AML-193 (cell line): Measurements from ENCODE around the gene FLVCR1.
A peak's percentile ranks its signal among the peaks of the same experiment; 100 is the strongest.

Experiments
- DNase-seq, 2 experiments: peaks; one replicate each; lab custom pipeline; 2025; lab: John Stamatoyannopoulos, UW

The FLVCR1 gene

DNA sequence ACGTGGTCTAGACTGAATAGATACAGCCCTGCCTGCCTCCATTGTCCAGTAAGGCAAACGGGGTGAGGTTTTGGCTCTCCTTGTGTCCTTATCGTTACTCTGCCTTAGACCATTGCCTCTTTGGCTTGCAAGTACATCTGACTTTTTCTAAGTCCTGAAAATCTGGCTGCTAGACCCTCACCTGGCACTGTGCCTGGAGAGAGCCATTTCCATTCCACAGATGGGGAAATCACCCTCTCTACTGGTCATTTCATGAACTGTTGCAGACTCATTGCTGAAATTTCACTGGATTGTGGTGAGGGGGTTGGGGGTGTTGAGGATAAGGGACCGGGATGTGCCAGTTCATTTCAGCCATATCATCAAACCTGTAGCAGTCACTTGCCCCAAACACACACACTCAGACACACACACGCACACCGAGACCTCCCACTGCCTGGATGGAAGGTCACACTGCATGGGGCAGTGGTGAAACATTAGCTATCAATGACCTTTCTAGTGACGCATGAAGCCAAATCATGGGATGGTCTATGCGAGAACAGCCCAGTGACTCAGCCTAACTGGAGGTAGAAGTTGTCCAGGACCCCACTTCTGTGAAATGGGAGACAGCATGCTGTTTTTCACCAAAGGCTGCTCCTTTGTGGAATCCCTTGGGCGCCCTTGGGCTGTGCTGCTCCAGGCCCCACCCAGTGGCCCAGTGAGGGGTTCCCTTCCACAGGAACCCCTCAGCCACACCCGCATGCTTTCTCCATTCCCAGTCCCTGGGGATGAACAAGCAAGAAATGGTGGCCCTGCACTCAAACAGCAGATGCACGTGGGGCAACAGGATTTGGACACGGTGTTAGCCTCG is 57.4 kb downstream of the FLVCR1 start:
- DNase-seq: peak in 1 of 2 experiments; percentile 11

DNA sequence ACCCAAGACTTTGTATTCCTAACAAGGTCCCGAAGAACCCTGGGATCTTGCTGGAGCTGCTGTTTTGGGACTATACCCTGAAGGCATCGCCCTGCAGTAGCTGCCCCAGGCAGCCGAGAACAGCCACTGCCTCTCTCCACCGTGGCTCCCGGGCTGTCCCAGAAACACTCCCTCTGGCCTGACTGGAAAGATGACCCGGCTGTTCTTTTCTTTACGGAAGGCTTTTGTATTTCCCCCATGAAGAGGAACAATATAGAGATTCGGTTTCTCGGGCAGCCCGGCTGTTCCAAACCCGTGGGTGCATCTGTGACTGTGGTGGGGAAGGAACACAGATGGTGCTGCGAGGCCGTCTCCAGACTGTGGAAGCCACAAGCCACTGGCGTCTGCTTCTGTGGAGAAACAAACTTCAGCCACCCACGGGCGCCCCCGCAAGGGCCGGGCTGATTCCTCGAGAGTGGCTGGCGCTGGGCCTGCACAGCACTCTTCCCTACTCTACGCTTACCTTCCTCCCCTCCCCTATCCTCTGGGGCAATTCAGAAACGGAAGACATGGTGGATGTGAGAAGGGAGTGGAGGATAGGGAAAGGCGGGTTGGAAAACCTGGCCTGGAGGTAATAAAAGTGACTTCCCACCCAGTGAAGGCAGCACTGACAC is 58.5 kb downstream of the FLVCR1 start:
- no peak for DNase-seq

DNA sequence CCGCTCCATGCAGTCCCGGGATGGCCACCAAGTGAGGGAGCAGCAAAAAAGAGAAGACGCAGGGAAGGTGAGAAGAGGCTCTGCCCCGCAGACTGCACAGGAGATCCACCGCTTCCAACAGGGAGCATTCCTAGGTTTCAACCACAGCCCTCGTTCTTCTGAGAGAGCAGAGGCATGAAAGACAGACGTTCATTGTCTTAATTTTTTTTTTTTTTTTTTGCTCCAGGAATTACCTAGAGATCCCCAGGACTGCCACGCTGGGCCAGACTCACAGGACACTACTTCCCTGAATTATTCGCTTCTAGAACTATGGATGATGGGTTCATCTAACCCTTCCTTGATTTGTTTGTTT is 59.0 kb downstream of the FLVCR1 start:
- no peak for DNase-seq

DNA sequence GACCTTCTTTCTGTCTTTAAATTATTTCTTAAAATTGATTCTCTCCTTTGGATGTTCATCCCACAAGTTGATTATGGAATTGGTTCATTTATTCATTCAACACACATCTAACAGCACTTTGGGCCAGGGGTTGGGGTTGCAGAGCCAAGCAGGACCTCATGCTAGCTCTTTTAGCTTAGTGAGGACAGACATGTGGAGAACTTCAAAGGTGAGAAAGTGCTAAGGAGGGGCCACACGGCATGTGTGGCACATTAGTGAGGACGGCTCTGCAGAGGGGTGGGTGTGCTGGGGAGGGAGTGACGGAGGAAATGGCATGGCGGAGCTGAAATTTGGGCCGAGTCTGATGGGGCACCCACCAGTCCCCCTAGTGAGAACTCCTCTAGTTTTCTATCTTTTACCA is 59.8 kb downstream of the FLVCR1 start:
- DNase-seq: no peak

DNA sequence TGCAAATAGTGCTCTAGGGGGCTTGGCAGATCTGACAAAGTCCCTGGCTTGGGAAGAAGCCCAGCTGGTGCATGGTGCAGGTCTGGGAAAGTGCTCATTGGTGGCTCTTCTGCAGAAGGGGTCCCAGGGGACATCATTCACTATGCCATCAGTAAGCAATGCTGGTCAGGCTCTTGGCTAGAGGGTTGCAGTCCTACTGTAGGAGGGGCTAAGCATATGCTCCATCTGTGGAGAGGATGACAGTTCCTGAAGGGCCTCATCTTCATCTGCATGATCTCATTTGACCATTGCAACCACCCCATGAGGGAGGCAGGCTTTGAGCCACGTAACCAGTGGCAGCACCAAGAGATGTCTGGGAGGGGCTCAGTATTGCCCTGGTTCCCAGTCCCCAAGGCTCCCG is 60.7 kb downstream of the FLVCR1 start:
- no peak for DNase-seq

DNA sequence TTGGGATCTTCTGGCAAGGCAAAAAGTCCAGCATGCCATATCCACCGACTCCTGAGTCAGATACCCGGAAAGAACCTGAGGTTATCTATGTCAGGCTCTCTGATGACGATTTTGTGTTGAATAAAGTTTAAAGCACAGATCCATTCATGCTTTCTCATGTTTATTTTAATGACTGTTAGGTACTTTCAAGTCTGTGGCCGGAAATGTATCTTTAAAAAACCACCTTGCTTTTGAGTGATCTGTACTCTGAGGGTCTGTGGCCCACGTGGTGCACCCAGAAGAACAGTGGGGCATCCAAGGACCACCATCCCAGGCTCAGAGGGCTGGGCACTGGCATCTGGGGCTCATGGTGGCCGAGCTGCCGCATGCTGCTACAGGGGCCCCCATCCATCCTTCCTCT is 62.2 kb downstream of the FLVCR1 start:
- DNase-seq: no peak

DNA sequence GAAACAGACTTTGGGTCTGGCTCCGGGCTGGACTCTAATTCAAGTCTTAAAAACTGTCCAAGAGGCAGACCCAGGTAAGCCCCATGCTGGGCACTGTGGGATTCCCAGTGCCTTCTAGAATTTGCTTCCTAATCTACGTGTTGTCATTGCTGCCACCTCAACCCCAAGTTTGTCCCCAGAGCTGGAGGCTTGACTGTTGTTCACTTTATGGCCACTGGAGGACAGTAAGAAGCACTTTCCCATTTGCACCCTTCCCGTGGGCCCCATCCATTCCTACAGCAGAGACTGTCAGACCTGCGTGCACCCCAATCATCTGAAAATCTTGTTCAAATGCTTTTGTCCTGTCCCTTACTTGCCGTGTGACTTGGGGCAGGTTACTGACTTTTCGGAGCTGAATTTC is 62.8 kb downstream of the FLVCR1 start:
- DNase-seq: peak in 1 of 2 experiments; percentile 12

DNA sequence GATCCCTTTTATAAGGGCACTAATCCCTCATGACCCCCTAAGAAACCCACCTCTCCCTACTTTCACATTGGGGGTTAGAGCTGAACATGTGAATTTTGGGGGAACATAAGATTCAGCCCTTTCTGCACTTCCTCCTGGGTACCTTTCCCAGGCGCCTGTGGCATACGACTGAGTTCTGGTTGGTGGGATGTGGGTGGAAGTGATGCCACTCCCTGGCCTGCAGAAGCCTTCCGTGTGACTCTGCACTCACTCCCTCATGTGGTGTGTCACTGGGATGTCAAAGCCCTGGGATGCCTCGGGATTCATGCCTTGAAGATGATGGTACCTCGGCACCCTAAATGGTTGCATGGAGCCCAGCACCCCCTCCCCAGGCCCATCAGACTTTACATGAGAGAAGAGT is 63.9 kb downstream of the FLVCR1 start:
- DNase-seq: no peak

DNA sequence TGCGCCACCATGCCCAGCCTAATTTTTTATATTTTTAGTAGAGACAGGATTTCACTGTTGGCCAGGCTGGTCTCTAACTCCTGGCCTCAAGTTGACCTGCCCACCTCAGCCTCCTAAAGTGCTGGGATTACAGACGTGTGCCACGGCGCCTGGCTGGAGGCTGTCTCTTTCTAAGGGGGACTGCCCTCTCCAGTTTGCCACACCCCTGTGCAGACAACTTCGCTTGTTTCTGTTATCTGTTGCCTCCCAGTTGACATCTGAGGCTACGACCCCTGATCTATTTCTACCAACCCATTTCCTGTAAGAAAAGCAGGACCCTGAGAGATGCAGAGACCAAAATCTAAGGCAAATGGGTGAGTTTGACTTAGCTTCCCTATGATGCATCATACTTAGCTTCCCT is 68.3 kb downstream of the FLVCR1 start:
- DNase-seq: no peak

DNA sequence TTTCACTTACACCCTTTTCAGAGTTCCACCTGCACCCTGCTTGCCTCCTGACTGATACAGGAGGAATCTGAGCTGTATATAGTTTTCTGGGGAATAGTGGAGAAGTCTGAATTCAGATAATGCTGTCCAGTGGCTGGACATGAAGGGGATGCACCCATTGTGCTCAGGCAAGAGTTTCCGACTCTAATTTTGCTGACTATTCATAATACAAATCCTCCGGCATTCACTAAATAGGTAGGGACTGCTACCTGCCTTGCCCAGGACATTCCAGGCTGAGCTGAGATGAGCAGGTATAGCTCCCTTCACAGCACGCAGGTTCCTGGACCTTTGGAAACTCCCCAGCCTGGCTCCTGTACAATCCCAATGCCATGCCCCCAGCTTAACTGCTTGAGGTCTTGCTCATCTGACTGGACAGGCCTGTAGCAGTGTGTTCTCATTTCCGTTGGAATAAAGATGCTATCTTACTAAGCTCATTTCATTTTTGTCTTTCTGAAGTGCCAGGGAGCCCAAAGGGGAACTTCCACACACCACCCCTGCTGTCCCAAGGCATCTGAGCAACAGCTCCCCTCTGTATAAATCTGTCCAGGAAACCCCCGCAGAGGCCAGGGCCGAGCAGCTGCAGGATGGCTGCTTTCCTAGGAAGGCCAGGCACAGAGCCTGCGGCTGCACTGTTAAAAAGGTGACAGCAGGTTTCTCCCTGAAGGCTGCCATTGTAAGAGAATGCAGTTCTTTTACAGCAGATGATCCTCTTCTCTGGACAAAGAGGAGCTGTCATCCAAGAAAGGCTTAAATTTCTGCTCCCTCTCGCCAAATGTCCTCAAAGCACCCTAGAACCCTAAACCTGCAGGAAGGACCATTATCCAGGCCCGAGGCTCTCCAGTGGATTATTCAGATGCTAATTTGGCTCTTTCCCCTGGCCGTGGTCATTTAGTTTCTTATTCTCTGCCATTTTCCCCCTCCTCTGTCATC is 70.5 kb downstream of the FLVCR1 start:
- DNase-seq: no peak

DNA sequence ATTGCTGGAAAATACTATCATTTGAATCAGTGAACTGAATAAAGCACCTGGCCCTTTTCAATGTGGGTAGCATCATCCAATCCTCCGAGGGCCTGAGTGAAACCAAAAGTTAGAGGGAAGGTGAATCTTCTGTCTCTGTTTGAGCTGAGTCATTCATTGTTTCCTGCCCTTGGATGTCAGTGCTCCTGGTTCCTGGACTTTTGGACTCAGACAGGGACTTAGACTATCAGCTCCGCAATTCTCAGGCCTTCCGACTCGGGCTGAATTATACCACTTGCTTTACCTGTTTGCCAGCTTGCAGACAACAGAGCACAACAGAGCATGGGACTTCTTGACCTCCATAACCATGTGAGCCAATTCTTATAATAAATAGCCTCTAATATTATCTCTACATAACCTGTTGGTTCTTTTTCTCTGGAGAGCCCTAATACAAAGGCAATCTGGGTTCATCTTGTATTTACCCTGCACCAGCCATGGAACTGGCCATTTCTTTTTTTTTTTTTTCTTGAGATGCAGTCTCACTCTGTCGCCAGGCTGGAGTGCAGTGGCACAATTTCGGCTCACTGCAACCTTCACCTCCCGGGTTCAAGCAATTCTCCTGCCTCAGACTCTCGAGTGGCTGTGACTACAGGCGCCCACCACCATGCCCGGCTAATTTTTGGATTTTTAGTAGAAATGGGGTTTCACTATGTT is 73.1 kb downstream of the FLVCR1 start:
- DNase-seq: no peak

DNA sequence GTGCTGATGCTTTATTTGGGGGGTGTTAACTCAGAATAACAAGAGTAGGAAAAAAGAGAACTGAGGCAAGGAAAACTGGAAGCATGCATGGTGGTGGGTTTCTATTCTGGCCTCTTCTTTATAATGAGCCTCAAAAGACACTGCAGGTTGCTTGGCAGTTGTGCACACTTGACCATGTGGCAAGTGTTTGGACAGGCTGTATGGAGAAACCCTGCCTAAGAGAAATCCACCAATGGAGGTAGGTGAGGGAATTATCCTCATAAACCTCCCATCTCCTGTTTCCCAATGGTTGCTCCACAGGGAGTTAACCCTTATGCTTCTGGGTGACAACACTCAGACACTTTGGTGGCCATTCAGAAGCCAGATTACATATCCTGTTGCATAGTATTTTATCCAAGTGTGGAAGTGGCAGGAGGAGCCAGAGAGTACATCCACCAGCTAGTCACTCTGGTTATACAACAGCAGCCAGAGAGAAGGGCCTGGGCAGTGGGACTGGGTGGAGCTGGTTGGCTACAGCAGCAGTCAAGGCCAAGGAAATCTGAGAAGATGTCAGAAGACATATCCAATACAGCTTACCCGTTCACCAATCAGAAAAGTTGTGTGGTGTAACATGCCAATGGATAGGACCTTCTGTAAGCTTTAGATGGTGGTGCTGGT is 75.9 kb downstream of the FLVCR1 start:
- no peak for DNase-seq

DNA sequence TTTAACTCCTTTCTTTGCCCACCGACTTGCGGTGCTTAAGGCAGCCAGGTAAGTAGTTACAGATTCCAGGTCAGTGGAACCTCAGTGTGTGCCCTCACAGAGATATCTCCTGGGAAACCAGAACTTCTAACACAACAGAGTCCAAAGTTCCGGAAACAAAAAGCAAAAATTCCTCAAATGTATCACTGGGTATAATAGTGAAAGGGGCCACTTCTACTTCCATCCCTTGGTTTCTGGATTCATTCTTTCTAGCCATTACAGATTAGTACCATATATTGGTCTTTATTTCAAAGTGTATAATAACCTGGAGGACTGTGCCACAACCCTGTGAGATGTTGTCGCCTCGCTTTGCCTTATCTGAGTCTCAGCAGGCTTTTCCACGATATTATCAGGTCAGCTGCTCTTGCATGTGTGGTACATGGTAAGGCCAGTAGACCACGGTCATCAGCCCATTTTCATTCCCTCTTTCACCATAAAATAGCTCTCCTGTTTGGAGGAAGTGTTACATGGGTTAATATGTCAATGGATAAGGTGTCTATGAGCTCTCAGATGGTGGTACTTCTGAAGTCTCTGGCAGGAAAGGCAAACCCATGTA is 77.4 kb downstream of the FLVCR1 start:
- DNase-seq: no peak

DNA sequence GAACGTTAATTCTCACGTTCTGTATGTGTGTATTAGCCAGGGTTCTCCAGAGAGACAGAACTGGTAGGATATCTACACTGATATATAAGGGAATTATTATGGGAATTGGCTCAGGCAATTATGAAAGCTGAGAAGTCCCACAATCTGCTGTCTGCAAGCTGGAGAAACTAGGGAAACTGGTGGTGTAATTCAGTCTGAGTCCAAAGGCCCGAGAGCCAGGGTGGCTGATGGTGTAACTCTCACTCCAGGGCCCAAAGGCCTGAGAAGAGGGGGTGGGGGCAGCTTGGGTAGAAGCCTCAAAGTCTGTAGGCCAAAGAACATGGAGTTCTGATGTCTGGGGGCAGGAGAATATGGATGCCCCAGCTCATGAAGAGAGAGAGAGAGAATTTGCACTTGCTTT is 79.0 kb downstream of the FLVCR1 start:
- DNase-seq: no peak

DNA sequence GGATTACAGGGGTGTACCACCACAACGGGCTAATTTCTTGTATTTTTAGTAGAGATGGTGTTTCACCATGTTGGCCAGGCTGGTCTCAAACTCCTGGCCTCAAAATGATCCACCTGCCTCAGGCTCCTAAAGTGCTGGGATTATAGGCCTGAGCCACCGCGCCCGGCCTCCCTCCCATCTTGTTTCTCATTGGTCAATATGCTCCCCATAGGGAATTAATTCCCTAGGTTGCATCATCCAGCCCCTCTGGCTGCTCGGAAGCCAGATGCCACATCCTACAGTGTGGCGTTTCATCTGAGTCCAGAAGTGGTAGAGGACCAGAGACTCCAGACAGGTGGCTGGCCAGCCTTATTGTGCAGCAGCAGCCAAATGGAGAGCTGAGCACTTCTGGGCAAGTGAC is 80.8 kb downstream of the FLVCR1 start:
- DNase-seq: no peak

DNA sequence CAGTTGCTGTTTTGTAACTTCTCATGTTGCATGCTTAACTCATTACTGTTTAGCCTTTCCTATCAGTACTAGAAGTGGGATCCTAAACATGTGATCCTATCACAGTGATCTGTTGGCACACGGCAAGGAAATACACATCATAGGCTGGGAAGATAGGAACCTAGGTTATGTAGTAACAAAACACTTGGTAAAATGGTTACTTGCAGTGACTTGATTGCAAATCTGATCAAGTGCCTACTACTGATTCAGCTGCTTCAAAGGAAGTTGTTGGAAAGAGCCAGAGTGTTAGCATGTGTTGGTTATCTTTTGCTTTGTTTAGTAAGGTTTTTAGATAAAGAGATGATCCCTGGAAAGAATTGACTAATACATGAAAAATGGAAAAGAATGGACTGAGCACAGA is 83.4 kb downstream of the FLVCR1 start:
- DNase-seq: no peak

DNA sequence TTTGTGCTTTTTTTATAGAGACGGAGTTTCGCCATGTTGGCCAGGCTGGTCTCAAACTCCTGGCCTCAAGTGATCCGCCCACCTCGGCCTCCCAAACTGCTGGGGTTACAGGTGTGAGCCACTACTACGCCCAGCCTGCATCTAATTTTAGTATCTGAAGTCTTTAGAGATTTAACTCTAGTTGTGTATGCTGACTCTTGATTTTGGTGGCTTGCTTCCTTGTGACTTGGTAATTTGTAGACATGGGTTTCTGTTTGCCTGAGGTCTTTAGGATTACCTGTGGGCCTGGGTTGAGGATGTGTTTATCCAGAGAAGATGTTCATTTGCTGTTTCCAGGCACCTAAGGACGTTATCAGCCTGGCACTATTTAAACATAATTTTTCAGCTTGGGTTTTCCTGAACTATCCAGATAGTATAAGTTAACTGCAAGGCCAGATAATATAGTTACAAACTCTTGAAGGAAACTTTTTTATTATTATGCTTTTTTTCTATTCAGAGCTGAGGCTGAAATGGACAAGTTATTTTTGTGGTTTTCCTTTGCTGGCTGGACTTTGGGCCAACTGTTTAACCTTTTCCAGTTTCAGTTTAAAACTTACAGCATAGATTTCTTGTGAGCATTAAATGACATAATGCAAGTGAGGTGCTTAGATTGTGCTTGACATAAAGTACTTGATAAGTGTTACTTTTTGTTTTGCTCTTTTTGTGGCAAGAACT is 84.8 kb downstream of the FLVCR1 start:
- no peak for DNase-seq

DNA sequence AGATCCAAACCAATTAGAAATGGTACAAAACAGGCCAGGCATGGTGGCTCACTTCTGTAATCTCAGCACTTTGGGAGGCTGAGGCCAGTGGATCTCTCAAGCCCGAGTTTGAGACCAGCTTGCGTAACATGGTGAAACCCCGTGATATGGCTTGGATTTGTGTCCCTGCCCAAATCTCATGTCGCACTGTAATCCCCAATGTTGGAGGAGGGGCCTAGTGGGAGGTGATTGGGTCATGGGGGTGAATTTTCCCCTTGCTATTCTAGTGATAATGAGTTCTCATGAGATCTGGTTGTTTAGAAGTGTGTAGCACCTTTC is 85.3 kb downstream of the FLVCR1 start:
- no peak for DNase-seq

DNA sequence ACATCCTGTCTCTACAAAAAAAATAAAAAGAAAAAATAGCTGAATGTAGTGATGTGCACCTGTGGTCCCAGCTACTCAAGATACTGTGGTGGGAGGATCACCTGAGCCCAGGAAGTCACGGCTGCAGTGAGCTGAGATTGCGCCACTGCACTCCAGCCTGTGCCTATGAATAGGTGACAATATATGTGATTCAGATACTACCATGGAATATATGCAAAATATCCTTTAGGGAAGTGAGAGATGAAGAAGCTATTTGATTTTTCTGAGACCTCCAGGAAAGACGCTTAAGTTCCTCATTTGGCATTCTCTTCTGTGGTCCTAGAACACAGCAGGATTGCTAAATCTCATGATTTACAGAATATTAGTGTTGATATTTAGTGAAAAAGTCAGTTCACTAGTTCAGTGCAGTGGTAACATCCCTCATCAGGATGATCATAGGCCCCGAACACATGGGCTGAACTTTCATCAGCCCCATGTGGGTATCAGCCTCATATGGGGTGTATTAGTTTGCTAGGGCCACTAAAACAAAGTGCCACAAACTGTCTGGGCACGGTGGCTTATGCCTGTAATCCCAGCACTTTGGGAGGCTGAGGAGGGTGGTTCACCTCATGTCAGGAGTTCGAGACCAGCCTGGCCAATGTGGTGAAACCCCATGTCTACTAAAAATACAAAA is 86.3 kb downstream of the FLVCR1 start:
- DNase-seq: no peak

DNA sequence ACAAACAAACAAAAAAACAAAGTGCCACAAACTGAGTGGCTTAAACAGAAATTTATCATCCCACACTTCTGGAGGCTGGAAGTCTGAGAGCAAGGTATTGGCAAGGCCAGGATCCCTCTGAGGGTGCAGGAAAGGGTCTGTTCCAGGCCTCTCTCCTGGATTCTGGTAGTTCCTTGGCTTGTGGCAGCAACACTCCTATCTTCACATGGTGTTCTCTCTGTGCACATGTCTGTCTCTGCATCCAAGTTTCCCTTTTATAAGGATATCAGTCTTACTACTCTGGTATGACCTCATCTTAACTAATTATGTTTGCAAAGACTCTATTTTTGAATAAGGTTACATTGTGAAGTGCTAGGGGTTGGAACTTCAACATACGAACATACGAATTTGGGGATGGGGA is 87.0 kb downstream of the FLVCR1 start:
- DNase-seq: no peak
